ENCODE data around the gene EDARADD. TPM values are rescaled to one million over a fixed set of nuclear protein-coding genes. Genes with fewer than 3 reads are reported as not detected.

Gene EDARADD
- total RNA-seq, 4 donors from 2014 or later, result 0.27 to 1.7 (median 0.31) TPM; not detected in 1

DNA sequence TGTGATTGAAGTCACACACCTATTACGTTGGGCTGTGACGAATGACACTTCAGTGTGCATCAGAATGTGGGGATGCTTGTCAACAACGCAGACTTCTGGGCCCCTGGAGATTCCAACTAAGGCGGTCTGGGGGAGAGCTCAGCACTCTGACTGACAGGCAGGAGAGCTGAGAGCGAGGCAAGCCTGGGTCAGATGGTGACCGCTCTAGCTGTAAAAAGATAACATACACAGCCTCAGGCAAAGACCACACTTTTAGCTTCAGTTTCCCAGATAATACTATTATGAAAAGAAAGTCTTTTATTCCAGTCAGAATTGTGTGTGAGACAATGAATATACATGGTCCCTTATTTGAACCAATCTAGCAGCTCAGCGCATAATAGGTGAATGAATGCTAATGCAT lies 25.4 kb downstream of the EDARADD start:
- no peaks in the 10 kb centered on the region for H3K9me3 ChIP-seq
- no peak for ATAC-seq
- H3K4me1 ChIP-seq, result no peaks in the 10 kb centered on the region
- H3K4me3 ChIP-seq, result no peak overlapping the region
- no peaks in the 10 kb centered on the region for H3K36me3 ChIP-seq
- H3K27ac ChIP-seq, result no peak overlapping the region
- H3K27me3 ChIP-seq, result peaks cover 3% of the 10 kb centered on the region
- no peak for TF ChIP-seq POLR2AphosphoS5 (IDR thresholded peaks at IDR 0.05)
- no peak for TF ChIP-seq EP300 (IDR thresholded peaks at IDR 0.05)
- TF ChIP-seq, protein P1, sequence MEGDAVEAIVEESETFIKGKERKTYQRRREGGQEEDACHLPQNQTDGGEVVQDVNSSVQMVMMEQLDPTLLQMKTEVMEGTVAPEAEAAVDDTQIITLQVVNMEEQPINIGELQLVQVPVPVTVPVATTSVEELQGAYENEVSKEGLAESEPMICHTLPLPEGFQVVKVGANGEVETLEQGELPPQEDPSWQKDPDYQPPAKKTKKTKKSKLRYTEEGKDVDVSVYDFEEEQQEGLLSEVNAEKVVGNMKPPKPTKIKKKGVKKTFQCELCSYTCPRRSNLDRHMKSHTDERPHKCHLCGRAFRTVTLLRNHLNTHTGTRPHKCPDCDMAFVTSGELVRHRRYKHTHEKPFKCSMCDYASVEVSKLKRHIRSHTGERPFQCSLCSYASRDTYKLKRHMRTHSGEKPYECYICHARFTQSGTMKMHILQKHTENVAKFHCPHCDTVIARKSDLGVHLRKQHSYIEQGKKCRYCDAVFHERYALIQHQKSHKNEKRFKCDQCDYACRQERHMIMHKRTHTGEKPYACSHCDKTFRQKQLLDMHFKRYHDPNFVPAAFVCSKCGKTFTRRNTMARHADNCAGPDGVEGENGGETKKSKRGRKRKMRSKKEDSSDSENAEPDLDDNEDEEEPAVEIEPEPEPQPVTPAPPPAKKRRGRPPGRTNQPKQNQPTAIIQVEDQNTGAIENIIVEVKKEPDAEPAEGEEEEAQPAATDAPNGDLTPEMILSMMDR (IDR thresholded peaks at IDR 0.05), result no peak
- no peak for TF ChIP-seq POLR2A (IDR thresholded peaks at IDR 0.05)
- 67 to 85% methylated on average over 5 to 7 of the region's 7 CpGs for WGBS, 2 donors (ENCODE audit: low coverage in 1 of 2)

DNA sequence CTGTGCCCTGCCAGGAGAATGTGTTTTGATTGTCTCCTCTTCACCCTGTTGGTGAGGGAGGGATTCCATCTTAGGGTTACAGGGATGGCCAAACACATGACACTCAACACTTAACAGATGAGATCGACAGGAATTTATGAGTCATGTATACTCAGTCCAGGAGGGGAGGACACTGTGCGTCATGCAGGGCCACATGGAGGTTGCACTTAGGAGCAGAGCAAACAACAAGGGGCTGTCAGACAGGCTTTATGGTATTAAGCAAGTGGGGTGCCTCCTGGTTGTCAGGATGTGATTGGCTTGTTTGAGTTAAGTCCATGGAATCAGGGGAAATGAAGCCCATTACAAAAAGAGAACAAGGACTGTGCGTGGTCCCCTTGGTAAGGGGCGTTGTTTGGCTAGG lies 26.9 kb downstream of the EDARADD start:
- 92% methylated on average over 3 of the region's 4 CpGs; no CpG with 5 or more reads in 1 of the 2 donors for WGBS, 2 donors (ENCODE audit: low coverage in 1 of 2)
- no peak for TF ChIP-seq POLR2A (IDR thresholded peaks at IDR 0.05)
- TF ChIP-seq POLR2AphosphoS5 (IDR thresholded peaks at IDR 0.05), result no peak
- TF ChIP-seq, protein P1 (IDR thresholded peaks at IDR 0.05), result no peak
- TF ChIP-seq EP300 (IDR thresholded peaks at IDR 0.05), result no peak

DNA sequence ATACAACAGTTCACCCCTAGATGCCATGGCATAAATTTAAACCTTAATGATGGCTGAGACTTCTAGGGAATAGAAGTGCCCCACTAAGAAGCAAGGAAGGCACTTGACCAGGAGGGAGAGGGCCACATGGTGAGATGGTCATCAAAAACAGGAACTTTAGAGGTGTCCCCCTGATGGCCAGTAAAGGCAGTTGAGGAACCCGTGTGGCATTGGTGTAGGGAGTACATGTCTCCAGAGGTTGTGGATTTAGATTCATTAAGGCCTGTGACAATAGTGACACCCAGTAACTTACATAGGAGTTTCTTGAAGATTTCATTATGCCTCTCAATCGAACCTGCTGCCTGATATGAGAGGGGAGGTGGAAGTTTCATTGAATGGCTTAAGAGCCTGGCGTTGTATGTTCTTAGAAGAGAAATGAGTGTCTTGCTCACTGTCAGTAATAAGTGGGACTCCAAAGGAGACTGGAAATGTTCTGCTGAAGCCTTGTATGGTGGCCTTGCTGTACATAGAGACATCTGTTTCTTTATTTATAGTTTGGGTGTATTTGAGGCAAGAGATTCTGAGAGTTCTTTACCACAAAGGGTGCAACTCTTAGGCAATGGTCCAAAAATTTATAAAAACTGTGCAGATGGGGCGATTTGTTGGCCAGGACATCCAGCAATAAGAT lies 27.9 kb downstream of the EDARADD start:
- WGBS, 2 donors (ENCODE audit: low coverage in 1 of 2), result 48 to 67% methylated on average over 2 to 4 of the region's 4 CpGs
- no peak for TF ChIP-seq POLR2A (IDR thresholded peaks at IDR 0.05)
- TF ChIP-seq POLR2AphosphoS5 (IDR thresholded peaks at IDR 0.05), result no peak
- no peak for TF ChIP-seq EP300 (IDR thresholded peaks at IDR 0.05)
- TF ChIP-seq, protein P1 (IDR thresholded peaks at IDR 0.05), result no peak
- no peak overlapping the region for H3K4me3 ChIP-seq
- ATAC-seq, result no peak
- no peaks in the 10 kb centered on the region for H3K27me3 ChIP-seq
- no peak overlapping the region for H3K27ac ChIP-seq
- no peaks in the 10 kb centered on the region for H3K4me1 ChIP-seq
- H3K9me3 ChIP-seq, result no peaks in the 10 kb centered on the region
- H3K36me3 ChIP-seq, result no peaks in the 10 kb centered on the region

More for the DNA sequence above, 26.9 kb downstream of the EDARADD start:
- Histone ChIP-seq H3K4me1 (no peaks in the 10 kb centered on the region), H3K9me3 (no peaks in the 10 kb centered on the region), H3K36me3 (no peaks in the 10 kb centered on the region), H3K4me3 (no peak overlapping the region), H3K27me3 (no peaks in the 10 kb centered on the region), H3K27ac (no peak overlapping the region)
- ATAC-seq, result no peak

DNA sequence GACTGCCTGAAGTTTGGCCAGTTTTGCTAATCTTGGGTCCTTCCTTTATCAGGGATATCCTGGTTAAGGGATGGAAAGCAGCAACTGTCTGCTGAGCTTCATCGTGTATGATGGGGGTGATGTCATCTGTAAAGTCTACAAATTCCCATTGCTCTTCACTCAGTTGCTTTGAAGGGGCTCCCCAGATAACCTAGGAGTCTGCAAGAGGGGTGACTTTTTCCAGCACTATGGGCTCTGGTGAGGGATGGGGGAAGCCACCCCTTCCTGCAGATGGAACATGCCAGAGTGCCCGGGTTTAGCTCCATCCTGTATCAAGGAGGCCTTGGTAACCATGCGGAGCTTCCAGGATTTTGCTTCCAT lies 28.4 kb downstream of the EDARADD start:
- Histone ChIP-seq H3K4me3 (no peak overlapping the region), H3K36me3 (no peaks in the 10 kb centered on the region), H3K27me3 (no peaks in the 10 kb centered on the region), H3K27ac (no peak overlapping the region), H3K9me3 (no peaks in the 10 kb centered on the region), H3K4me1 (no peaks in the 10 kb centered on the region)
- no peak for ATAC-seq
- TF ChIP-seq, protein P1 (IDR thresholded peaks at IDR 0.05), result no peak
- TF ChIP-seq POLR2A (IDR thresholded peaks at IDR 0.05) (no peak), POLR2AphosphoS5 (IDR thresholded peaks at IDR 0.05) (no peak), EP300 (IDR thresholded peaks at IDR 0.05) (no peak)
- WGBS, 2 donors (ENCODE audit: low coverage in 1 of 2), result 75 to 100% methylated on average over 1 of the region's 3 CpGs

DNA sequence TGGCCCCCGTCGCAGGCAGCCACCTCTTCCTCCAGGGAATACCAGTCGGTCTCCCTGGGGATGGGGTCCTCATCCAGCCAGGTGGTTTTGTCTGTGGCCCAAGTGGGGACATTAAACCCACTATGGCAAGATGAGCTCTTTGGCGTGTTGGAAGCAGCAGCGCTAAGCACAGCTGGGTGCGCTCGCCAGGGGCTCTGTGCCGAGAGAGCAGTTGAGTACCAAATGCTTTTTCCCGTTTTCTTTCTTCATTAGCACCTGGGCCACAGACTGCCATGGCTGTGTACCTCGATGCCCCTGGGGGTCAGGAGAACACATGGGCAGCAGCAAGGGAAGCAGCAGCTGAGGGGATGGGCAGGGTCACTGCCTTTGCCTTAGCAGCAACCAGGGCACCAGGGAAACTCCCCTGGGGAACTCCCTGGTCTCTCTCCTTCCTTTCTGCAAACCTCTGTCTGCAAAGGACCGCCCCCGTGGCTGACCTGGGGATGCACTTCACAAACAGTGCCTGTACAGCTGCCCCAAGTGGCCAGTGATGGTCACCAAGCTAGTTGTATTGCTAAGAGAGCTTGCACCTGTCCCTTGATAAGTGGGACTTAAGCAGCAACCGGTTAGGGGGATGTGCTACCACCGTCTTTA lies 31.1 kb downstream of the EDARADD start:
- Histone ChIP-seq H3K9me3 (no peaks in the 10 kb centered on the region), H3K27me3 (no peaks in the 10 kb centered on the region), H3K4me3 (no peak overlapping the region), H3K36me3 (no peaks in the 10 kb centered on the region), H3K4me1 (no peaks in the 10 kb centered on the region), H3K27ac (no peak overlapping the region)
- WGBS, 2 donors (ENCODE audit: low coverage in 1 of 2), result 100% methylated on average over 1 of the region's 14 CpGs; no CpG with 5 or more reads in 1 of the 2 donors
- ATAC-seq, result no peak
- no peak for TF ChIP-seq POLR2A (IDR thresholded peaks at IDR 0.05)
- TF ChIP-seq, protein P1 (IDR thresholded peaks at IDR 0.05), result no peak
- no peak for TF ChIP-seq EP300 (IDR thresholded peaks at IDR 0.05)
- no peak for TF ChIP-seq POLR2AphosphoS5 (IDR thresholded peaks at IDR 0.05)

Data from gastroesophageal sphincter (tissue), 4 donors.